ENCODE results near the gene ARRDC1.

- TF ChIP-seq CTCF (tag by site-specific recombination; IDR thresholded peaks at IDR 0.05) (no peak), ZNF530 (tag by site-specific recombination; IDR thresholded peaks at IDR 0.05; ENCODE audit: low read depth) (no peak), ZNF76 (tag by site-specific recombination; IDR thresholded peaks at IDR 0.05; ENCODE audit: borderline replicate concordance, low read depth) (no peak), ZNF677 (tag by site-specific recombination; IDR thresholded peaks at IDR 0.05) (no peak), ZNF549 (tag by site-specific recombination; IDR thresholded peaks at IDR 0.05) (no peak), YY1 (tag by site-specific recombination; IDR thresholded peaks at IDR 0.05) (no peak), GLI4 (tag by site-specific recombination; IDR thresholded peaks at IDR 0.05) (no peak), PRDM10 (tag by site-specific recombination; IDR thresholded peaks at IDR 0.05) (no peak), KLF17 (tag by site-specific recombination; IDR thresholded peaks at IDR 0.05) (no peak), ZFP41 (tag by site-specific recombination; IDR thresholded peaks at IDR 0.05; ENCODE audit: borderline replicate concordance) (no peak), HOXA7 (CRISPR knock-in tag; IDR thresholded peaks at IDR 0.05; ENCODE audit: borderline replicate concordance) (no peak), ZNF121 (tag by site-specific recombination; IDR thresholded peaks at IDR 0.05) (no peak)
Observed at GRCh38 chr9:137646341-137646740, 40.9 kb downstream of the ARRDC1 start.
